NCI-H2196 (cell line): ENCODE measurements around the gene PSMG1.
"Not testable (repeated sequence)": the region's sequence is repeated elsewhere in the genome, so short reads cannot be mapped to it uniquely, and the experiment has no call there.

ENCODE experiments used
- DNase-seq: peaks from one replicate; lab custom pipeline; 2025; ENCODE audit not compliant: unreplicated experiment; lab: John Stamatoyannopoulos, UW

Gene PSMG1, protein sequence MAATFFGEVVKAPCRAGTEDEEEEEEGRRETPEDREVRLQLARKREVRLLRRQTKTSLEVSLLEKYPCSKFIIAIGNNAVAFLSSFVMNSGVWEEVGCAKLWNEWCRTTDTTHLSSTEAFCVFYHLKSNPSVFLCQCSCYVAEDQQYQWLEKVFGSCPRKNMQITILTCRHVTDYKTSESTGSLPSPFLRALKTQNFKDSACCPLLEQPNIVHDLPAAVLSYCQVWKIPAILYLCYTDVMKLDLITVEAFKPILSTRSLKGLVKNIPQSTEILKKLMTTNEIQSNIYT

DNA sequence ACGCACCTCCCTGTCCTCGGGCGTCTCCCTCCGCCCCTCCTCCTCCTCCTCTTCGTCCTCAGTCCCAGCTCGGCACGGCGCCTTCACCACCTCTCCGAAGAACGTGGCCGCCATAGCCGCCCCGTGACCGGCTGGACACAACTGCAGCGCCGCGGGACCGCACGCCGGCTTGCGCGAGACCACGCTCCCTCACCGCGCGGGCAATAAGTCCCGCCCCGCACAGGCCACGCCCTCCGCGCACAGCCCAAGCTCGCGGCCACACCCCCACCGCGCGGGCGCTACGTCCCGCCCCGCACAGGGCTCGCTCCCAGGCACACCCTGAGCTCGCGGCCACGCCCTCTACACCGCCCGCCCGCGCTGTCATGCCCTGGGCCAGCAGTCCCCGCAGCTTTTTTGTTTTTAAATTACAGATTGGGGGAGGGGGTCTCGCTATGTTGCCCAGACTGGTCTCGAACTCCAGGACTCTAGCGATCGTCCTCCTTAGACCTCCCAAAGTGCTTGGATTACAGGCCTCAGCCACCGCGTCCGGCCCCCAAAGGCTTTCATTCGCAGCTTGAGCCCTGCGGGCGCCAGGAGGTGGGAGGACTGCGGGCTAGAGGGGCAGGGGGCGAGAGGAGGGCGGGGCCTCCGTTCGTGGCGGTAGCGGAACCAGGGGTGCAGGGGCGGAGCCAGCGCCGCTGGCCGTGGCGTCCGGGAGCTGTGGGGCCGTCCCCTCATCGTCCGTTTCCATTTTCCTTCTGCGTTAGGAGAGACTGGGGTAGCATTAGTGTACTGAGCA is at the start of gene PSMG1:
PSMG1 (minus strand) TSS at position 180 of the 778 bp plus-strand sequence; CDS start at position 114, 66 bp downstream.
- DNase-seq, result peak; percentile 95

DNA sequence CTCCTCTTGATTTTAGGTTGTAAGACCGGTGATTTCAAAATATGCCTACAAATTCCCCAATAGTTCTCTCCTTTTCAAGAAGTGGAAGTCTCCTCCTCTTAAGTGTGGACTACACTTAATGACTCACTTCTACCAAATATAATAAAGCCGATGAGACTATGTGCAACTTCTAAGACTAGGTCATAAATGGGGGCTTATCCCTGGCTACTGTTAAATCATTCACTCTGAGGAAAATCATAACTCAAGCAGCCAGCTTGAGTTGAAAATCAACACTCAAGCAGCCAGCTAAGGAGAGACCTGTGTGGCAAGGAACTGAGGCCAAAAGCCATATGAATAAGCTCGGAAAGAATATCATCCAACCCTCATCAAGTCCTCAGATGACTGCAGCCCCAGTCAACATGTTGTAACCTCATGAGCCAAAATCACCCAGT is 49.6 kb upstream of the PSMG1 start:
- no peak for DNase-seq

DNA sequence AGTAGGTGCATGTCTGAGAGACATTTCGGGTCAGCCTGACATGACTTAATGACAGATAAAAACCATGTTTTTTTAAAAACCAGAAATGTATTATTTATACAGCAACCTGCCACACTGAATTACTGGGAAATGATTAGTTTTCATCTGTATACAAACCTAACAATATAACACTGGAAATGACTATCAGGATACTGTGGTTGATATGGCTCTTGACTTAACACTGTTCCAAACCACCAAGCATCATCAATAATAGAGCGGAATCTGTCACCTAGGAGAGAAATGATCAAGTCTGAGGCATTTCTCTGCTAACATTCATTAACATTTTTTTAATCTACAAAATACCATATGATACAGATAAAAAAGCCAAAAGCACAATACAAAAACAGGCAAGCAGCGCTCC is 41.7 kb upstream of the PSMG1 start:
- DNase-seq, result no peak

DNA sequence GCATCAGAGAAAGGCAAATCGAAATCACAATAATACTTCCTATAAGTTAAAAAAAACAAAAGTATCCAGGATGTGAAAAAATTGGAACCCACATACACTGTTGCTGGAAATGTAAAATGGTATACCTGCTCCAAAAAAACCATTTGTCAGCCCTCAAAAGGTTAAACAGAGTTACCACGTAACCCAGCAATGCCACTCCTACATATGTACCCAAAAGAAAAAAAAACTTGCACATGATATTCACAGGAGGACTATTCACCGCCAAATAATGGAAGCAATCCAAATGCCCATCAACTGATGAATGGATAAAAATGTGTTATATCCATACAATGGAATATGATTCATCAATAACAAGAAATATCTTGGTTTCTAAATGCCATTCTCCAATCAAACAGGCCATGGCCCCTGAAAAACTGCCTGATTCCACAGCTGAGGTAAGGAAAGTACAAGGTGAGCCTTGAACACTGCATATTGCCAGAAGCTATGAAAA is 38.8 kb upstream of the PSMG1 start:
- no peak for DNase-seq

DNA sequence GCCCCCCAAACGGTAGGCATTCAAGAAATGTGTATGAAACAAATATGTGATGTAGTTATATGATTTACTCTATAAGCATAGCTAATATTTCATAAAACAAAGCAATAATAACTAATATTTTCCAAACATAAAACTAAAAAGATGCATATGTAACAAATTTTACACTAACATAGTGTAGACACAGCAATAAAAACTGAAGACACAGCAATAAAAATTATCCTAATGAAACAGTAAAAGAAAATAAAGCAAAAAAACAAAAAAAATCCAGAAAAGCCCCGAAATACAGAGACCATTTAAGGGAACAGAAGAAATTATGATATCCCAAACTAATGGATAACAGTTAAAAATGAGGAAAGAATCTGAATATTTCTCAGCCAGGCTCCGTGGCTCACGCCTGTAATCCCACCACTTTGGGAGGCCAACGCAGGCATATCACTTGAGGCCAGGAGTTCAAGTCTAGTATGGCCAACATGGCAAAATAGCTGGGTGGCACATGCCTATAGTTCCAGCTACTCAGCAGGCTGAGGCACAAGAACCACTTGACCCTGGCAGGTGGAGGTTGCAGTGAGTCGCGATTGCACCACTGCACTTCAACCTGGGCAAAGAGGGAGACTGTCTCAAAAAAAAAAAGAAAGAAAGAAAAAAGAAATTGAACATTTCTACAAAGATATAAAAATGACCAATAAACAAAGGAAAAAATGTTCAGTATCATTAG is 38.2 kb upstream of the PSMG1 start:
- no peak for DNase-seq

DNA sequence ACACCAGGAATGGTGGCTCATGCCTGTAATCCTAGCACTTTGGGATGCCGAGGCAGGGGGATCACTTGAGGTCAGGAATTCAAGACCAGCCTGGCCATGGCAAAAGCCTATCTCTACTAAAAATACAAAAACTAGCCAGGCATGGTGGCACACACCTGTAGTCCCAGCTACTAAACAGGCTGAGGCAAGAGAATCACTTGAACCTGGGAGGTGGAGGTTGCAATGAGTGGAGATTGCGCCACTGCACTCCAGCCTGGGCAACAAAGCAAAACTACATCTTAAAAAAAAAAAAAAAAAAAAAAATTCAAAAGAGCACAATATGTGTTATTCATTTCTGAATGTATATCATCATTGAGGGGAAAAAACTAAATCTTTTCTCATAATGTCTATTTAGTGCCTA is 37.6 kb upstream of the PSMG1 start:
- not testable (repeated sequence) for DNase-seq

DNA sequence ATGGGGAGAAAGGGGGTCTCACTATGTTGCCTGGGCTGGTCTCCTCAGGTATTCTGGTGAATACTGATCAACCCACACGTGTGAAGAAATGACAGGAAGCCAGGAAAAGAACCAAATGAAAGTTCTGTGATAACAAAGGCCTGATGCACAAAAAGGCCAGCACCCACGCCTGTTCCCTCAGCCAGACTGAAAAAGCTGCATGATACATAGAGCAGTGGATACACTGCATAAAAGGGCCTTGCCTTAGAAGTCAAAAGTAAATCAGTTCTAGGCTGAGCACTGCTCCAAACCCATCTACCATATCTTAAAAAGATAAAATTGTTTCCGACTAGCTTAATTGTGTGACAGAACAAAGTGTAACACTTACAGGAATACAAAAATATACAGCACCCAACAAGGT is 36.9 kb upstream of the PSMG1 start:
- no peak for DNase-seq

DNA sequence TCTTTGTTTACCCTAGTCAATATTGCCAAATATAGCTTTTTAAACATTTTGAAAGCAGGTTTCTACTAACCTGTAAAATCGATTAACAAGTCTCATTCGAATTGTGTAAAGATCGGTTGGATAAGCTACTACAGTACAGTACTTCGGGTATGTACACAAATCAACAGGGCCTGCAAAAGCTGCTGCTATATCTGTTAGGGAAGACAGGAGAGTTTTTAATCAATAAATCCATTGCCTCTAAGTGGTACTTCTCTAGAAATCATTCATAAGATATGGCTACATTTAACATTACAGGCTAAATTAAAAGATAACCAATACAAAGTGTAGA is 34.8 kb upstream of the PSMG1 start:
- DNase-seq, result no peak

DNA sequence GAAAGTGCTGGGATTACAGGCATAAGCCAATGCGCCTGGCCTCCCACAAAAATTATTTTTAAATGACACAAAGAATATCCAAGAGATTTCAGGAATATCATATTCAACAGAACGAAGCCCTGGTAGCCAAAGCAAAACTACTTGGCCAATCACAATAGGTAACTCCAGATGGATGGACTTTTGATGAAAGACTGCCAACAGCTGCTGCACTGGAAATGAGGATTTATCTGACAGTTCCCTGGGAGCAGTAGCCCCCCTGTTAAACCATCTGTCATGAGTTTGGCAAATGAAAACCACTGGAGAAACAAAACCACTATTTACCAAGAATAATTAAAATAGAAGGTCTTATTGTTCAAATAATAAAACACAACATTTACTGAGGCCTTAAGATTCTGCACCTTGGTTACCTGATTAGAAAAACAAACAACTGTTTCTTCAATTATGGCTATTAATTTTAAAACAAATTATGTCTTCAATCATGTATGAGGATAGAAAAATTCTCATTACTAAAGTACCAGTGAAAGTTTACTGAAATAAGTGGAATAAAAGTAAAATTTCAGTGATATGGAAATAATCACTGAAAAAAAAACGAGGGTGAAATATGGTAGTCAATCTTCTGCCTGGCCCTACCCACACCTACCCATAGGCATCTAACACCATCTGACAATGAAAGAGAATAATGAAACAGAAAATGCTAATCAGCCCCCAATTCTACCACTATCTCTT is 34.3 kb upstream of the PSMG1 start:
- DNase-seq, result no peak

DNA sequence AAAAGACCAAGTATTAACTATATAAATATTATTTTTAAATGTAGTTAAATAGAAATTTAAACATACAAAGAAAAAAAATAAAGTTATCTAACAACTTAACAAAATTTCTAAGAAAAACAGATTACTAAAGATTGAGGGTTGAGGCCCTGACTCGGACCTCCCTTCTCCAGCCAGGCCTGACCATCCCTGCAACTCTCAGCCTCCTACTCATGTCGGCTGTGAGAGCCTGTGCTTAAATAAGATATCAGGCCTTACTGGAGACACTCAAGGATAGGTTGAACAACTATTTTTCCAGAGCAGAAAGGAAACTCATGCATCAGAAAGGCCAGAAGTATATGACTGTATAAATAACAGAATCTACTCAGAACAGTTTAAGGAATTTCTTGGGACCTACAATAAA is 33.0 kb upstream of the PSMG1 start:
- DNase-seq, result no peak

DNA sequence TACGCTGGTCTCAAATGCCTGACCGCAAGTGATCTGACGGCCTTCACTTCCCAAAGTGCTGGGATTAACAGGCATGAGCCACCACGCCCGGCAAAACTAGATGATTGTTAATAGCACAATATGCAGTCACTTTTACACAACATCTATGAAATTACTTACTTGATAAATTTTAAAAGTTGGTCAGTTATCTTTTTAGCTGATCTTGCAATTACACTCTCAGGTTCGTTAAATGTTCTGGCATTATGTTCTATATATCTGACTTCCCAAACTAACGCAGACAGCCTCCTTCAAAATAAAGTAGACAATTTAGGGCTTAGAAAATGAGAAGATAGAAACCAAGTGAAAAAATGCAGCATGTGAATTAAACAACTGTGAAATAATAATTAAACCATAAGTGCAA is 31.8 kb upstream of the PSMG1 start:
- no peak for DNase-seq

DNA sequence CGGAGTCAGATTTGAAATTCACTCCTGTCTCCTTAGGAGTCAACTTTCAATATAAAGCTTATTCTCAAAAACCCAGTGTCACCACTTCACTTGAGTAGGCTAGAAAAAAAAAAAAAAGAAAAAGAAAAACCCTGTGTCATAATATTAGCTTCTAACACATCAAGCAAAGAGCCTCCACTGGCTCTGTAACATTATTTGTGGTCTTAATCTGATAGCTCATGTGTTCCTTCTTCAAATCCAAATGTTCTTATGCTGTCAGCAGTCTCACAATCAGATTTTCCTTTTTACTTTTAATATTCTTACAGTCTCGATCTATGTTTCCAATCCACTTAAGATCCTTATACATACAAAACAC is 26.1 kb upstream of the PSMG1 start:
- DNase-seq, result no peak

DNA sequence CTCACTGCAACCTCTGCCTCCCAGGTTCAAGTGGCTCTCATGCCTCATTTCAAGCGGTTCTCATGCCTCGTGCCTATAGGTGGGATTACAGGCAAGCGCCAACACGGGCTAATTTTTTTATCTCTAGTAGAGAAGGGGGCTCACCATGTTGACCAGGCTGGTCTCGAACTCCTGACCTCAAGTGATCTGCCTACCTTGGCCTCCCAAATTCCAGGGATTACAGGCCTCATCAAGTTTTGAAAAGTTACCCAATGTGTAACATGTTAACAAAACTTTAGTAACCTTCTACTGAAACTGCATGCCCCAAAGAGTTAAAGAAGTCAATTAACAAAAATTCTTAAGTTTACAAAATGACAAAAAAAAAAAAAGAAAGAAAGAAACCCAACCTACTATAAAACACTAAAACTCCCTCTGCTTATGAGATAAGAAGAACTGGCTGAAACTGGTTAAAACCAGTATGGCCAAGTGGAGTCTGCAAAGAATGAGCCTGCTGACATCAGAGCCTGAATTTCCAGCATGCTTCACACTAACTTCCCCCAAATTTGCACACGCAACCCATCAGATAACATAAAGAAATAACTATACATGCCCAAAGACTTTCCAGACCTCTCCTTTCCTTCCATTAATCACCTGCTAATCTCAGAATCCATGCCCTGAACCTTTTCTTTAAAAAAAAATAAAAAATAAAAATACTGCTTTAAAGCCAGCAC is 25.5 kb upstream of the PSMG1 start:
- no peak for DNase-seq

DNA sequence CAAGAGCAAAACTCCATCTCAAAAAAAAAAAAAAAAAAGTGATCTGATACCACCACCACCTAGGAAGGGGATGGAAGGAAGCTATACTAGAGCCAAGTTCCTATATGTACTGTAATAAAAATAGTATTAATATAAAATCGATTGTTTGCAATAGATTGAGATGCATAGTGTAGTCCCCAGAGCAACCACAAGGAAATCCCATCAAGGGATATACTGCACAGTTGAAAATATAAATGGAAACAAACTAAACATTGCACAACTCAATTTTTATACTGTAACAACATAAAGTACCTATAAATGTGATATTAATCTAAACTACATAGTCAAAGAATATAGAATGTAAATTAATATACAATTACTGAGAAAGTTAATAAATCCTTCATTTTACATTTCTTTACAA is 20.9 kb upstream of the PSMG1 start:
- no peak for DNase-seq

DNA sequence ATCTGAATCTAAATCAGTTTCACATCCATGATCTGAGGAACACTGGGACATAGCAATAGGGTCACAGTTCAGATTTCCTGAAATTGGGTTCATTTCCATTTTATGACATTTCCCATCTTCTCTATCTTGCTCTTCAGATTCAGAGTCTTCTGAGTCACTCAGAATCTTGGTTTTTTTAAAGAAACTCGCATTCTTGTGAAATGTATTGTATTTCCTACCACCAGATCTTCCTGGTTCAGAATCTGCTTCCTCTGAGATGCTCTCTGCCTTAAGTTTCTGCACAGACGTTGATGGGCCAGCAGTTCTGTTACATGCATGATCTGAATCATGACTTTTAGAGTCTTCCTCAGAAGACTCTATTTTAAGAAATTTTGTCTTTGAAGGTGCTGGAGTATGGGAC is 15.5 kb upstream of the PSMG1 start:
- DNase-seq, result no peak

DNA sequence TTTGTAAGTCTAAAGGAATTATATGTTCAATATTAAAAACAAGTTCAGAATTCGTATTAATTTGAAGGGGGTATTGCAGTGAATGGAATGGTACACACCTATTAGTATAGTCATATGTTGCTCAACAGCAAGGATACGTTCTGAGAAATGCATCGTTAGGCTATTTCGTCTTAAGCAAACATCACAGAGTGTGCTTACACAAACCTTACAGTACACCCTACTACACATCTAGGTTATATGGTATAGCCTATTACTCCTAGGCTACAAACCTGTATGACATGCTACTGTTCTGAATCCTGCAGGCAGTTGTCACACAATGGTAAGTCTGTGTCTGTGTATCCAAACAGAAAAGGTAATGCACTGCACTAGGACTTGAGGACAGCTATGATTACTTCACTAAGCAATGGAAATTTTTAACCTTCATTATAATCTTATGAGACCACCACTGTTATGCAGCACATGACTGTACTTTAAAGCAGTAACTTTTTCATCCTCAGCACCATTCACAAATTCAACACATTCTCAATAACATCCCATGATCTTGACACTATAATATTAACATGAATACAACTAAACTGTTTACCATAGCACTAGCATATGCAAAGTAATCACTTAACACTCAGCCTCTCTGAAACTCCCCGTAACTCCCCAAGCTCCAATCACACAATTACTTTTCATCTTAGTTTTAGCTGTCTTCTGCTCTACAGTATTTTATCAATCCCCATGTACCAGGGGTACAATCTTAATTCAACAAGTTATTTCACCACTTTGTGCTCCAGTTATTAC is 14.4 kb upstream of the PSMG1 start:
- no peak for DNase-seq

DNA sequence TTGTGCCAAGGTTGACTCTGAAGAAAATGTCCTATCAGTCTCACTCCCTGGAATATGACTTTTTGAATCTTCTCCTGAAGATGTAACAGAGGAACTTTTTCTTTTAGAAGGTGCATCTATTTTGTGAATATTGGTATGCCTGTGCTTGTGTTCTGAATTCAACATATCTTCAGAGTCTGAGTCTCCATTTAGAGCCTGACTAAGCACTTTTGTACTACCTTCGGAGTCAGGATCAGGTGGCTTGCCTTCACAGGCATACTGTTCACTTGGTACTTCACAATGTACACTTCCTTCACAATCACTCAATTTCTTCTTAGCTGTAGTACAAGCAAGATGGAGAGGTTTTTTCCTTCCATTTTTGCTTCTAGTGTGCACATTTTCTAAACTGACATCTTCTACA is 13.6 kb upstream of the PSMG1 start:
- no peak for DNase-seq

DNA sequence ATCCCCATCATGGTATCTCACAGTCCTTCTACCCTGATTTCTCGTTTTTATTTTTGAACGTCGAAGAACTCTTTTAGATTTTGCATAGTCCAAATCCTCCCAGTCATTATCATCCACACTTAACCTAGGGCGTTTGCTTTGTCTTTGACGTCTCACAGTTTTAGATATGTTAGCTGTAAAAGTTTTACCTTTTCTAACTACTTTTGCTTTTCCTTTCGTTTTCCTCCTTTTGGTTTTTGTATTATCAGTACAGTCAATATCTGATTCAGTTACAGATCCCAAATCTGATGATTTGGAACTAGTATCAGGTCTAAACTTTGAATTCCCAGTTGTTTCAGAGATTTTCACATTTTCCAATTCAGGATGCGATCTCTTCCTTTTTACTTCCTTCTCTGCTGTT is 13.1 kb upstream of the PSMG1 start:
- no peak for DNase-seq

DNA sequence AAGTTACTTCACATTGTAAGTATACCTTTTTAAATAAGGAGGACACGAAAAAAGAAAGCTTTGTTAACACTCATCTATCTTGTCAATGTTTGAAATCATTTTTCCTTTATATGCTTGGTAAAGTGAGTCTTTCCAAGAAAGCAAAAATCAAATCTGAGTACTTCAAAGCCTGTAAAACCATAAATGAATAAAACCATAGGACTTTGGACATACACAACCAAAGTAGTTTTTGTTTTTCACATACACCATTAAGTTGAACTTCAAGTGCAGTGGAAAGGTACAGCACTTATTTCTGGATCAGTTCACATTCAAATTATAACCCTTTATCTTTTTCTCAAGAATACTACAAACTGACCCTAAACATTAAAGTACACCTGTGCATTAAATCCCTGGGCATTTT is 10.1 kb upstream of the PSMG1 start:
- DNase-seq, result no peak
